Measurements from ENCODE around the gene VWA3A.

DNA sequence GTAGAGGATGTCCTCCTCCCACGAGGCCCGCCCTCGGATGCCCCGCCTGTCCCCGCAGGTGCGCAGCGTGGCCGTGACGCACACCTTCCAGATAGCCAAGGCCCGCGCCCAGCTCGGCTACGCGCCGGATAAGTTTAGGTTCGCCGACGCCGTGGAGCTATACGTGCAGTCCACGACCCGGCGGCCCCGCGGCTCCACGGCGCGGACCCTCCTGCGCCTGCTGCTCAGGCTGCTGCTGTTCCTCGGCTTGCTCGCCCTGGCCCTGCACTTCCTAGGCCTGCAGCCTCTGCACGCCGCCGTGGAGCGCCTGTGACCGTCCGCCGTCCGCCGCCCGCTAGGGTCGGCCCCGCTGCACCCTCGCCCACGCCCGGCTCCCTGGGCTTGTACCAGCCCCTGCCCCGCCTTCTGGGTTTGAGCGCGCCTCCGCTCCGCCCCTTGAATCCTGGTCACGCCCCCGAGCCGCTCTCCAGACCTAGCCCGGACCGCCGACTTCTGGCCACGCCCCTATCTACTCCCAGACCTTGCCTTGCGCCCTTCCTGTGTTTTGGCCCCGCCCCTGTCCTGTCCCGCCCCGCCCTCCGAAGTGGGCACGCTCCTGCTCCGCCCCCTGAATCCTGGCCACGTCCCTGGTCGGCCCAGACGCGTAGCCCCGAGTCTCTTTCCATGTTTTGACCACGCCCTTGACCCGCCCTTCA lies 97.9 kb downstream of the VWA3A start:
- TF ChIP-seq, protein P1, sequence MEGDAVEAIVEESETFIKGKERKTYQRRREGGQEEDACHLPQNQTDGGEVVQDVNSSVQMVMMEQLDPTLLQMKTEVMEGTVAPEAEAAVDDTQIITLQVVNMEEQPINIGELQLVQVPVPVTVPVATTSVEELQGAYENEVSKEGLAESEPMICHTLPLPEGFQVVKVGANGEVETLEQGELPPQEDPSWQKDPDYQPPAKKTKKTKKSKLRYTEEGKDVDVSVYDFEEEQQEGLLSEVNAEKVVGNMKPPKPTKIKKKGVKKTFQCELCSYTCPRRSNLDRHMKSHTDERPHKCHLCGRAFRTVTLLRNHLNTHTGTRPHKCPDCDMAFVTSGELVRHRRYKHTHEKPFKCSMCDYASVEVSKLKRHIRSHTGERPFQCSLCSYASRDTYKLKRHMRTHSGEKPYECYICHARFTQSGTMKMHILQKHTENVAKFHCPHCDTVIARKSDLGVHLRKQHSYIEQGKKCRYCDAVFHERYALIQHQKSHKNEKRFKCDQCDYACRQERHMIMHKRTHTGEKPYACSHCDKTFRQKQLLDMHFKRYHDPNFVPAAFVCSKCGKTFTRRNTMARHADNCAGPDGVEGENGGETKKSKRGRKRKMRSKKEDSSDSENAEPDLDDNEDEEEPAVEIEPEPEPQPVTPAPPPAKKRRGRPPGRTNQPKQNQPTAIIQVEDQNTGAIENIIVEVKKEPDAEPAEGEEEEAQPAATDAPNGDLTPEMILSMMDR (IDR thresholded peaks at IDR 0.05), result peak in 2 of 6 experiments; percentile 7 to 20
- peak; percentile 89 to 92 for TF ChIP-seq POLR2A (IDR thresholded peaks at IDR 0.05)
